GM19324 (cell line): ENCODE data around the gene SPOCK1.

Experiments
- ATAC-seq: cut with Tn5 transposase; IDR thresholded peaks from one replicate; pipeline ENCODE4 v1.9.1; 2021; ENCODE audit warnings: mild to moderate bottlenecking, moderate library complexity; ENCODE audit not compliant: unreplicated experiment, low FRiP score

Gene SPOCK1

DNA sequence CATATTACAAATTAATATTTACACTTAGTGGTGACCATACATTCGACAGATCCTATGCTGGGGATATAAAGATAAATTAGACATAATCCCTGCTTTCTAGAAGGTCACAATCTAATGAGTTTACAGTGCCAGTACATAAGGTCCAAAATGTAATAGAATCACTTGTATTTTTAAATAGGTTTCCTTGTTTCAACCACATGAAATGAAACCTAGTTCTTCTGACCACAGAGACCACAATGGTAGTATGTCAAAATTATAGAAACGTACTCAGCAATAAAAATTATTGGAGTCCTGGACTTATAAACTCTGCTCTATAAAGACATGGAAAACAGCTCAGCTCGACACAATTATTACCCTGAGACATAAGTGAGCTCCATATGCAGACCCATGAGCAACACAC lies 444.3 kb downstream of the SPOCK1 start:
- ATAC-seq = no peak

DNA sequence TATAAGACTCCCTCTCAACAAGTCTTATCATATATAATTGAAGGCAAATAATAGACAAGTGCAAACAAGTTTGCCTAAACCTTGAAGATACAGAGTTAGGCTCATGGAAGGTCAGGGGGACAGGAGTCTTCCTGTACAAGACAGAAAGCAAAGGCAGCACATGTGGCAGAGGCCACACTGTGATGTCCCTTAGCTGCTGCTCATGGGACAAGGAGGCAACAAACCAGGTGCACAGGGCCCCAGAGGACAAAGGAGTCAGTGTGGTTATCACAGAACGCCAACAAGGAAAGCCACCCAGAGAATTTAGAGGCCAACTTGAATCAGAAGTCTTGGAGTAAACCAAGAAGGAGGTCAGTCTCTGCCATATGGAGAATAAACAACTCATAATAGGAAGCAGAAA lies 444.8 kb downstream of the SPOCK1 start:
- ATAC-seq = no peak

DNA sequence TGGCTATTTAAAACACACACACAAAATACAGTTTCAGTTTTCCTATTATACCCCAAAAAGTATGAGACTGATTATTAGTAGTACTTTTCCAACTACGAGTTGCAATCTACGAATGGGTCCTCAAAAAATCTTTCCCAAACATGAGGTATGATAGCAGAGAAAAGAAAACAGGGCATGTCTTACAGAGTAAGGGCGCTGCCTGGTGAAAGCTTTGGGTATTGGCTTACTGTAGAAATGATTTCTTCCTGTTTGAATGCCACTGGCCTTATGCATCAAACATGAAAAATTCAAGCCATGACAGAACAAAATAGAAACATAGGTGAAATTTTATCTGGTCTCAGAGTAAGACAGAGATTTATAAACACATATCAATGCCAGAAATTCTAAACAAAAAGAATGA lies 448.0 kb downstream of the SPOCK1 start:
- no peak for ATAC-seq

DNA sequence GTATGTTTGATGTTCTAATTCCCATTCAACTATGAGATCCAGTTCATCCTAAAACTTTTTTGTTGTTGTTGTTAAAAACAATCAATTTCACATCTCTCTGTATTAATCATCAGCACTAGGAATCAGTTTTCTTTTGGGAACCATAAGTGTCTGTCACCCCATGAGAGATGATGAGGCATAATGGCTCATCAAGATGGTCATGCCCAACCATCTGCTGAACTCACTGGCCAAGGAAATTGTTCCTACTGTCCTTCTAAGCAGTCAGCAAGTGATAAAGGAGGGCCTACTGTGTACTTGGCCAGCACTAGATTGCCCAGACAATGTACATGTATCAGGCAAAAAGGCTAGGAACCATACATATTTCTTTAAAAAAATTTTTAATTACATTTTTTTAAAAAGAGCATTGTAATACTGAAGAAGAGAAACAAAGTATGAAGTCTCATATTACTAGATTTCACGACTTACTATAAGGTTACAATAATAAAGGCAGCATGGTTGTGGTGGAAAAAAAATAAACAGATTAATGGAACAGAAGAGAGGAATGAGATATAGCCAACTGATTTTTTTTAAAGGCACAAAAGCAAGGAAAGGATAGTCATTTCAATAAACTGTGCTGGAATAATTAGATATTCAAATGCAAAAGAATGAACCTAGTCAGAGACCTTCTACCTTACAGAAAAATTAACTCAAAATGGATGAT lies 458.3 kb downstream of the SPOCK1 start:
- no peak for ATAC-seq

DNA sequence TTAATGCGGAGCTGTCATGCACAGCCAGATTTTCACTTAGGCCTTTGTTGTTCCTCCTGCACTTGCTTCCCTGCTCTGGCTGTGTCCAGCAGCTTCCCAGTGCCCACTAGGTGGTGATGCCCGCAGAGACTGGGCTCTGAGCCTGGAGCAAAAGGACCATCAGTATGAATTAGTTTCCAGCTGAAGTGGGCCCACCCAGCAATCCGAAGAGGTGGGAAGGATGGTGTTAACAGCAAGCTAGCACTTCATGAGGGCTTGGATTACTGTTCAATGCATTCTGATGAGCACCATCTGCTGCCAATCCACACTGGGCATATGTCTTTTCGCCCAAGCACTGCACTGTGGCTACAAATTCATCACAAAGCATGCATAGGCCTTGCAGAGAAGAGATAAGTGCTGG lies 459.1 kb downstream of the SPOCK1 start:
- ATAC-seq = no peak

DNA sequence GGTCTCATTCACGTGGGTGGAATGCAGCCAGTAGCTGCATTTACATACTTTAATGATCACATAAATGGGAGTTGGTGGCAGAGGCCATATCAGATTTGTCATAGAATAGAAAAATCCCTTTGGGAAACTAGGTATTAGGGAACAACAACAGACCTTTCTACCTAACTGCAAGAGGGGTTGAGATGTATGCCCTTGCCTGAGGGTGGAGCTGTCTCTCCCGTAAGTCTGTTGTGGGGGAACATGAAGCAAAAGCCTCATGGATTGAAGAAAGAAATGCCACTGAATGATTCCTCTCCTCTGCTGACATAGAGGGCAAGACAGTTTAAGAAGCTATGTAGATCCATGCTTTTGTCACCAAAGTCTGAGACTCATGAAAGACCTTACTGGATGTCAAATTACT lies 461.3 kb downstream of the SPOCK1 start:
- ATAC-seq = no peak

GRCh38 chr5:137036640-137037039 lies 462.5 kb downstream of the SPOCK1 start:
- ATAC-seq = no peak

- no peak for ATAC-seq
Measured at GRCh38 chr5:137035480-137035878, 463.6 kb downstream of the SPOCK1 start.

DNA sequence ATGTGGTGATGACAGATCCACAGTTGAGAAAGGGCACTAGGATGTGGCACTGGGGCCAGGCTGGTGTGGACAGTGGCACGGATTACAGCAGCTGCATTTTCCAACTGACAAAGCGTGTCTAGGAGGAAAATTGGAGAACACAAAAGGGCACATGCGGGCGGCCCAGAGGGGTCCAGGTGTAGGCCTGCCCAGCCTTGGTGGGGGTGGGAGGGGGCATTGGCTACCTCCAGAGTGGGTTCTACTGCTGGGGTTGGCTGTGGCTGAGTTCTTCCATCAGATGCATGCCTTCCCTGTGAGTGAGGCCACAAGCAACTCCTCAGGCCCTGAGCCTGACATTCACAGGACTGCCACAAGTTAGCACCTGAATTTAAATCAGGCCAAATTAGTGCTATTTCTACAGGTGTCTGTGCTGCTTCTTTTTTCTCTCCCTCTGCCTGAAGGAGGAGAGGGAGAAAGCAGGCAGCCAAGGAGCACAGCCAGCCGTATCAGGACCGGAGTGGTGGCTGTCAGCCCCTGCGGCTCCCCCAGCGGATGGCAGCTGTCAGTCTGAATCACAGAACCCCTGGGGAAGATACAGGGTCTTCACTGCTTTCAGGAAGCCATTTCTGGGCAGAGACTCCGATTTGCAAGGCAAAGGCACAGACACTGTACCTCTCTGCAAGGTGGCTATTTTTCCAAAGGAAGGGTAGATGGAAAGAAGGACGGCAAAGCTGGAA lies 464.2 kb downstream of the SPOCK1 start:
- ATAC-seq = no peak

GRCh38 chr5:137034213-137034612 lies 464.9 kb downstream of the SPOCK1 start:
- ATAC-seq = no peak

DNA sequence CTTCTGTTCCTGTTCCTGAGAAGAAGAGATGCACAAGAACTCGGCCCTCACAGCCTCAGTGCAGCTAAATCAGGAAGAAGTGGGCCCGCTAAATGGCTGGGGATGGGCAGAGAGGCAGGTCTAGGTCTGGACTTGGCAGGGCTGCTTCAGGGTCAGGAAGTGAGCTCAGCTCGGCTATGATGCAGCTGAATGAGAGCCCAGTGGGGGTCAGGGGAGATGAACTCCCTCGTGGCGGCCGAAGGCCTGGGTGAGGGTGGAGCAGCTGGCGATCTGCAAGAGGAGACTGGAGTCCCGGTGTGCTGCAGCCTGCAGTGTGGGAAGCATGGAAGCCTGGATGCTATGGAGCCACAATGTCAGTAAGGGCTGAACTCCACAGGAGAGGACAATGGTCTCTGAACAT lies 466.2 kb downstream of the SPOCK1 start:
- ATAC-seq = no peak

DNA sequence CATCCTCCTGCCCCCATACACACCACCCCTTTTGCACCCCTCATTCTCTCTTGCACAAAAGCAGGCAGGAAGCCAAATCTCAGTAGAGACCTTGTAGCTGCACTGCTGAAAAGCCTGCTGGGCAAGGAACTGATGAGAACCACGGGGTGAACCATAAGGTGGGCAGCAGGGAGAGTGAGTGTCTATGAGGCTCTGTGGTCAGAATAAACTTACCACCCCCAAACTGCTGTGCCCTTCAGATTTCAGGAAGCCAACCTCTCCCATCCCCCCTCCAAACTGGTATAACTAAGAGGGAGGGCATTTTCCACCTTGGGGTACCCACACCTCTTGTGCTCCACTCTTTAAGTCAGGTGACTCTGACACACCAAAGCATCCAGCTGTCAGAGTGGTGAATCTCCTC lies 471.4 kb downstream of the SPOCK1 start:
- no peak for ATAC-seq

- no peak for ATAC-seq
Measured at GRCh38 chr5:137026296-137026695, 472.8 kb downstream of the SPOCK1 start.

GRCh38 chr5:137024044-137024443 lies 475.1 kb downstream of the SPOCK1 start:
- ATAC-seq = no peak

- ATAC-seq = no peak
Measured at GRCh38 chr5:137023371-137023770, 475.8 kb downstream of the SPOCK1 start.

- ATAC-seq = no peak
Measured at GRCh38 chr5:137022725-137023124, 476.4 kb downstream of the SPOCK1 start.

DNA sequence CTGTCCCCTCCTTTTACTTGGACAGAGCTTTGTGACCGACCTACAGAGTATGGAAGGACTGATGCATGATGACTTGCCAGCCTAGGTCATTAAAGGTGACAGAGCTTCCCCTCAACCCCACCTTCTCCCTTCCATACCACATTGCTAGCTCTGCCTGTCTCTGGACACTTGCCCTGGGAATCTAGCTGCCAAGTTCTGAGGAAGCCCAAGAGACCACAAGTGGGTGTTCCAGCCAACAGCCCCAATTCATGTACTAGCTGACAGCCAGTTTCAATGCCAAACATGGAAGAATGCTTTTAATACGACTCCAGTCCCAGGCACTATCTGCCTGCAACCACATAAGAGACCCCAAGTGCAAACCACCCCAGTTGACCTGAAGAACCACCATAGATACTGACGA lies 477.1 kb downstream of the SPOCK1 start:
- no peak for ATAC-seq

GRCh38 chr5:137019229-137019628 lies 479.9 kb downstream of the SPOCK1 start:
- no peak for ATAC-seq

DNA sequence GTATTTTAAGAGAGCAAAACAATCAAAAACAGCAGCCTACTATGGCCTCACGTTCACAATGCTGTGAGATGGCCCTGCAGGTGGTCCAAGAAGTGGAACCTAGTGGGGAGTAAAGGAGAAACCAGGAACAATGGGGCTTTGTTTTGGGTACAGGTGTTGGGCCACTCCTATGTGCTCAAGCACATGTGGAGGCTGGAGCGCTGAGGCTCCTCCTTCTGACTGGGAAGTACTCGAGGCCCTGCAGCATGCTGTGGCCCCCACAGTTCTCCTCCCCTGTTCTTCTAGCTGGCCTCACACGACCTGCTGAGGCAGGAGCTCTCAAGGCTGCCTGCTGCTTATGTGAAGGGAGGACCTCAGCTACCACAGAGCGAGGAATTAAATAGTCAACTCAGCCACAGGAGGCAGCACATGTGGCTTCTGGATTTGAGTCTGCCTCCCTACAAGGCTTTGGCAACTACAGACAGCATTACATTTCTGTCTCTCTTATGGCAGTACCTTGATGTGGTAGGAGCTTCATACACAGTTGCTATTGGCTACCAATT lies 482.3 kb downstream of the SPOCK1 start:
- no peak for ATAC-seq

DNA sequence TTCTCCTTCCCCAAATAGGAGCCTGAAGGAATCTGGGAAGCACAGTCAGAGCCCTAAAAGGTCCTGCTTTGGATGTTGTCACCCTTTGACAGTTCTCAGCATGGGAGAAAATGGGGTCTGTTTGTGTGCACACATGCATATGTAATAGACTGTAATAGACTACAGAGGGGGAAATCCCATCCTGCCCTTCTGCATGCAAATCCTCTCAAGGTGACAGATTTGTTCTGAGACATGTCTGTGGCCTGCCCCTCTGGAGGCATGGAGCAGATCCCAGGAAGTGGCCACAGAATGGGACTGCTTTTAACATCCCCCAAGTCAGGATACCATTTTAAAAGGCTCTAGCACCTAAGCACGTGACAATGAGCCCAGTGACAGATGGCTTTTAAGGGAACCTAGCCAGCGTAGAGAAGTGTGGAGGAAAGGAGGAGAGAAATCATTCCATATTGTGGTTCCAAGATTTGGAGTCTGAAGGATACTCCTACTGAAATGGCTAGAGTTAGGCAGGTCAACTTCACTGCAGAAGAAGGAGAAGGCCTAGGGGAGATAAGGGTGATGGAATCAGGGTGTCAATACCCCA lies 483.5 kb downstream of the SPOCK1 start:
- no peak for ATAC-seq

GRCh38 chr5:137014731-137015130 lies 484.4 kb downstream of the SPOCK1 start:
- no peak for ATAC-seq

- ATAC-seq = no peak
Measured at GRCh38 chr5:137010226-137010625, 488.9 kb downstream of the SPOCK1 start.
